Ammon's horn (tissue), 1 donor: ENCODE data around the gene CEP43.

ENCODE experiments used
- DNase-seq: peaks from one replicate; pipeline ENCODE4 v3.0.0-alpha.2; 2016; ENCODE audit warnings: low spot score

The CEP43 gene

DNA sequence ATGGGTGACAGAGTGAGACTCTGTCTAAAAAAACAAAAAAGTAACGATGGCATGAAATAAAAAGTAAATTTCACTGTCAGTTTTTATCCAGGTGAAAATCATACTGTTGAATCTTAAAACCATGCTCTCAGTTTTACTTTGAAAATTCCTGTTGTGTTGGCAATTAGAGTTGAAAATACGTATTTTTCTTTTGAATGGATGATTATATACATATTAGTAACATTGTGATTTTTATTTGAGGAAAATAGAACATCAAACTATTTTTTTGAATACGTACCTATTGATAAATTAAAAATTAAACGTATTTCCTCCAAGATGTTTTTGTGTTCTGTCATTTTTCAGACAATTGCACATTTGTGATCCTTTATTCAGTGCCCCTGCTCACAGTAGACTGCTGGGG, 14.7 kb downstream of the CEP43 start:
- DNase-seq, result no peak

- DNase-seq, result no peak
Observed at GRCh38 chr6:167015302-167015701, 16.1 kb downstream of the CEP43 start.

DNA sequence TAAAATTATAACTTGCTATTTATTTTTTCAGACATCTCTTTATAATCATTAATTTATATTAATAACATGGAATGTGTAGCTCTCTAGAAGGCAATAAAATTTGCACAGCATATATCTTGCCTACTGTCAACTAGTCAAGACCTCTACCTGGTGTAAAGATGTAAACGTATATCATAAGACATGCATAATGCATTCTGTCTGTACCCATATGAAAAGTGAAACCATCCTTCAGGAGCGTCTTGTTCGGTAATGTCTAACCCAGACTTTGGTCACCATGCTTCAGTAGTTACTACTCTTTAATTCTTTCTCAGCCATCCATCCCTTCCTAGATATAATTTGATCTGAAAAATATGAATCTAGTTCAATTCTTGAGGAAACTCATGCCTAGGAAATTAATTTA, 21.0 kb downstream of the CEP43 start:
- DNase-seq, result no peak

DNA sequence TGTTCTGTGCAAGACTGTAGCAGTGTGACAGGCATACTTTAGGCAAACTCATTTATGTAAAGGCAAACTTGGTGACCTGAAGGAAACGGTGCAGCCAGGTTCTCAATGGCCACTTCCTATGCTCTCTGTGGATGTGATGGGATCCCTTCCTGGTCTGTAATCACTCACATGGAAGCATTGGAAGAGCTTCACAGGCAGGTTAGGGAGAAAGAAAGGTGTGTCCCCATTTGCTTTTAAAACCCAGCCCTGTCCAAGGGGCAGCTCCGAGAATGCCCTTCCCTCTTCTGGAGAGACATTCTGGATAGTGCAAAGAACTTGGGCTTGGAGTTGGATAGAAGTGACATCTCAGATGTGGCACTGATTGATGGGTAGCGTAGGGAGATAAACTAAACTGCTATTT, 28.1 kb downstream of the CEP43 start:
- DNase-seq, result no peak

DNA sequence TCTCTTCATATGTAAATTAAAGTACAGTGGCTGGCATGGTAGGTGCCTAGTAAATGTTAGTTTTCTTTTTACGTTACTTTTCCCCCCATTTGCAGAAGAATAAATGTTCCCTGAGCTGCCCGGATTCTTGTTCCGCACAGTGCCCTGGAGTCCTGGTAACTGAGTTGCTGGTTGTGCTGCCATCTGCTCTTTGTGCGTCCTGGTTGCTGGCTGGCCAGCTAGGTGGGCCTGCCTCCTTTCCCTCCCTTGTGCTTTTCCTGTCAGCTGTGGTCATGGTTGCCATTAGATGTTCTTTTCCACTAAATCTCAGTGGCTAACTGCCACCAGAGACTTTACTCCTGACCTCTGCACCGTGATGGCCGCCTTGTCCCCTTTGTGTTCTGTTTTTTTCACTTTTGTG, 28.6 kb downstream of the CEP43 start:
- DNase-seq, result no peak

DNA sequence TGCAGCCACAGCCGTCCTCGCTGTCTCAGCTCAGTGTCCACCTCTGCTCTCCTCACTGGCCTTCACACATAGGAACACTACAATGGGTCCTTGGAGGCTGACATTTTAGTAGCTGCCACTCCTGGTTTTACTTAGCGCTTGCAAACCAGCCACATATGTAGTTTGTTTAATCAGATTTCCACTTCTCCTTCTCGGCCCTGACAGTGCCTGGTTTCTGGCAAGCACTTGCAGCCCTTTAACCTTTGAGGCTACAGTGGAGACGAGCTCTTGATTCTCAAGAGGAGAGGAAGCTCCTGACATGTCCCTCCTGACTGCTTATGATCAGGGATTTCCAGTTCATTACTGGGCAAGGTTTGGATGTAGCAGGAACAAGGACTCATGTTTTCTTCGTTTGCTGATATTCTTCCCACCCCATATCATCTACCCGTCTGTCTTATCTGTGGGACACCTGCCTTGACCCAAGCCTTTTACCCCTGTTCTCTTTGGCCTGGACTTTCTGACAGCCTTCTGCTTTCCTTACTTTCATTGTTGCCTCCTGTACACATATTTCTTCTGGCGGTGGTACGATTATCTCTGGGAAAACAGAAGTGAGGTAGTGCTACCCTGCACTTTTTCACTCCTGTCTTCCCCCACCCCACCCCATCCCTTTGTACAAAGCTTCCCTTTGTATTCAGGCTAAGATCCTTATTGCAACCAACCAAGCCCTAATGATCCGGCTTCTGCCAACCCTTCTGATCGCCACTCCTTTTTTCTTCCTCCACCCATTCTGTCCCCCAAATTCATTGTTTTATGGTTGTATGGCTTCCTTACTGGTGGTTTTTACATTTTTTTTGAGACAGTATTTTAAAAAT, 31.2 kb downstream of the CEP43 start:
- DNase-seq, result peak; percentile 30

DNA sequence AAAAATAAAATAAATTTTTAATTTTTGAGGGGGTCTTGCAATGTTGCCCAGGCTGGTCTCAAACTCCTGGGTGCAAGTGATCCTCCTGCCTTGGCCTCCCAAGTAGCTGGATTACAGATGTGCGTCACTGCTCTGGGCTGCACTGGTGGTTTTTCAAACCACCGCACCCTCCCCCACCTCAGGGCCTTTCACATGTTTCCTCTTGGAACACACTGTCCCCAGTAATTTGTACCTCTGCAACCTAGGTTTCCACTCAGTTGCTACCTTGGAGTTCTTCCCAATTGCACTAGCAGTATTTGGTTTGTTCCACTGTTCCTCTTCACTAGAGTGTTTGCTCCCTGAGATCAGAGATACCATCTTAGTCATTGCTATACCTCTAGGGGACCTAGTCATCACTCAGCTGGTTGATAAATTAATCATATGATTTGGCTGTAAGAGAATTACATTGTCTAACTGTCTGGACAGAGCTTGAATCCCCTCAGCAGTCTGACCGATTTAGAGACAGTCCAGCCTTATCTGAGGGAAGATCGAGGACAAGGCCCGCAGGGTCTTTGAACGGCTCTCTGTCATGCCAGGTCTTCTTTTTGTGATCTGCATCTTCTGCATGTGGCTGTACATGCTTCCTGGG, 32.0 kb downstream of the CEP43 start:
- no peak for DNase-seq

DNA sequence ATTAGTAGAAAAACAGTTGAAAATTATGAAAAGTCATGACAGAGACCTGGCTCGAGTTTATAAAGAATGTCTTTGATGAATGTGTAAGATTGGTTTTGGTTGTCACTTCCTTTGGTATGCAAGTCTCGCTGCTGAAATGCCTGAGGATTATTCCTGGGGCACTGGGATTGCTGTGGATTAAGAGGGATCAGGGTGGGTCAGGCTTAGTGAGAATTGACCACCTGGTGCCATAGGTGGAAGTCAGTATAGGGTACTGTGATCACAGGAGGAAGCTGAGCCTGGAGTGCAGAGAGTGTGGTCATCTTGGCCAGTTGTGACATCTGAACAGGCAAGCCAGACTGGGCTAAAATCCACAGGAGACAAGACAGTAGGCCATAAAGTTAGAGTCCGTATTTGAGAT, 34.9 kb downstream of the CEP43 start:
- DNase-seq, result no peak

- no peak for DNase-seq
Observed at GRCh38 chr6:167037762-167038161, 38.6 kb downstream of the CEP43 start.

DNA sequence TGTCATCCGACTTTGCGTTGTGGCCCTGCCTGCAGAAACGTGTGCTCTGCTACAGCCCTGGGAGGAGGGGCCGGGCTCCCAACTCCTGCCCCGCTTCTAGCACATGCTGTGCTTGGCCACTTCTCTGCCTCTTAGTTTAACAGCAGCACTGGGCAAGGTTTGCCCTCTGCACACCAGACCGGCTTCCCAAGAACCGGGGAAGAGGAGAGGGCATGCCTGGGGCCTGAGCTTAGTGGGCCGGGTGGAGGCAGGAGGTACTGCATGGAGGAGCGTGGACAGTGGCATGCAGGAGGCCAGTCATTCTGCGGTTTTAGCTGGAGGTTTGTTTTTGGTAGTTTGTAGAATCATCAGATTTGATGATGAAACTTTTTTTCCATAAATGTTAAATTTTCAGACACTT, 45.5 kb downstream of the CEP43 start:
- DNase-seq, result no peak

- no peak for DNase-seq
Observed at GRCh38 chr6:167045828-167046580, 46.8 kb downstream of the CEP43 start.

GRCh38 chr6:167046861-167047495, 47.8 kb downstream of the CEP43 start:
- DNase-seq, result no peak

DNA sequence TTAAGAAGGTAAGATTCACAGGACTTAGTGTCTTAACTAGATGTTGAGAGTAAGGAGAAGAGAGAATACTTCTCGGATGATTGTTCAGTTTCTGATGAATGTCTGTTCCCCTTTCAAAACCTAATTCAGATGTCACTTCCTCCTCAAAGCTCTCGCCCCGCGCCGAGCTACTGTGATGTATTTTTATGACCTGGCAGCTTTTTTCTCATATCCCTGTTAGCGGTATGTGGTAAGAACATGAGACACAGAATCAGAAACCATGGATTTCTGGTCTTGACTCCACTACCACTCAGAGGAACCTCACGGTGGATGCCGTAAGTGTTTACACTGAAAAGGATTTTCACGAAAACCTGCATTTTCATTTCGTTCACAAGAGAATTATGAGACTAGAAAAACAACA, 48.4 kb downstream of the CEP43 start:
- DNase-seq, result peak; percentile 58
